HG03354 (cell line): ENCODE measurements around the gene CHRNA9.

Experiments used
- ATAC-seq: cut with Tn5 transposase; IDR thresholded peaks from one replicate; pipeline ENCODE4 v1.9.1; 2021; ENCODE audit warnings: mild to moderate bottlenecking; ENCODE audit not compliant: unreplicated experiment, poor library complexity, severe bottlenecking

The CHRNA9 gene

DNA sequence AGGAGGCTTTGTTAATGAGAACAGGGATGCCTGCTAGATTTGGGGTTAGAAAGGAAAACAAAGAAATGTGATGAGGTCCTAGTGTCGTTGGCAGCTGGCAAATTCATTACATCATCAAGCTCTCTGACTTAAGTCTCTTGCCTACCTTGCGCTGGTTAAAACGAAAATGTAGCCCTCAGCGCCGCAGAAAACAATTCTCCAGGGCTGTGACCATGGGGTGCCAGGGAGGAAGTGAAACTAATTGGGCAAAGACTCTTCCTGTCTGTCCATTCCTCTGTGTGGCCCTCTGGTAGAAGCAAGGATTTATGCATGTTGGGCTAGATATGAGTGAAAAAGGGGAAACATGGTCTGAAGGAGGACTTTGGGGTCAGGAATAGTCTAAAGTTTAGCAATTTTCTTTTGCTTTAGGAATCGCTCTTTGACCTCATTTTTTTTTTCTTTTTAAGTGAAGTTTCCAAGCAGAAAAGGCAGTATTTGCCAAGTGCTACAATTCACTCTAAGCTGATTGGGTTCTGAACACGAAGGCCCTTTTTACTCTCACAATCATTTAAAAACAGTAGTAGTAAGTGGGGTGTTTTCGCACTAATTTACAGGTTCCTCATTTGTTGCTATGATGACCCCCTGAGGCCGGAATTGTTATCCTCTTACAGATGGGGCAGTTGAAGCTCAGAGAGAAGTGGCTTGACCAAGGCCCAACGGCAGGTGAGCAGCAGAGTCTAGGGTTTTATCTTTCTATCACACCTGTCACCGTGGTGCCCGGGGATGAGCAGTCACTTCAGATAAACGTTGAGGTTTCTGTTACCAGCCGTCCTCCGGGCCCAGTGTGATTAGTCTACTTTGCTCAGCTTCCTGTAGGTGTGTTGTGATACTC lies 27.3 kb upstream of the CHRNA9 start:
- ATAC-seq, result peak; percentile 28

DNA sequence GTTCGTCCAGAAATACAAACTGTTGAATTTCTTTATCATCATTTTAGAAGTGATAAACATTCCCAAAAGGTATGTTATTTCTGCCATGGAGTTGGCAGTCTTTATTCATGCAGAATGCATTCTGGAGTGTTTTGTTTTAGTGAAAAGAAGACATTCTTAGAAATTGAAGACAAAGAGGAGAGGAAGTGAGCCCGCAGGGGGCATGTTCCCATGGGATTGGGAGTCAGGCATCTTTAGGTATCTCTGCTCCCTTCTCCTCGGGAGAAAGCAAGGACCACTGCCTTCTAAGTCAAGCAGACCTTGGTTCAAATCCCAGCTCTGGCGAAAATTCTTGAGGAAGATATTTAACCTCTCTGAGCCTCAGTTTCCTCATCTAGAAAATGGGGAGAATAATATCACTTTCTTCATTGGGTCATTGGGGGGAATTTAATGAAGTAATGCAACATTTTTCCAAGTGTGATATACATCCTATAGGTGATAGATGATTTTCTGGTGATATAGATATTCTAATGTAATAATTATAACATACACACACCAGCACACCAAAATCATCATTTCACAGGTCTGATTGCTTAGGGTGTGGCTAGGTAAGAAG lies 26.5 kb upstream of the CHRNA9 start:
- ATAC-seq, result no peak

DNA sequence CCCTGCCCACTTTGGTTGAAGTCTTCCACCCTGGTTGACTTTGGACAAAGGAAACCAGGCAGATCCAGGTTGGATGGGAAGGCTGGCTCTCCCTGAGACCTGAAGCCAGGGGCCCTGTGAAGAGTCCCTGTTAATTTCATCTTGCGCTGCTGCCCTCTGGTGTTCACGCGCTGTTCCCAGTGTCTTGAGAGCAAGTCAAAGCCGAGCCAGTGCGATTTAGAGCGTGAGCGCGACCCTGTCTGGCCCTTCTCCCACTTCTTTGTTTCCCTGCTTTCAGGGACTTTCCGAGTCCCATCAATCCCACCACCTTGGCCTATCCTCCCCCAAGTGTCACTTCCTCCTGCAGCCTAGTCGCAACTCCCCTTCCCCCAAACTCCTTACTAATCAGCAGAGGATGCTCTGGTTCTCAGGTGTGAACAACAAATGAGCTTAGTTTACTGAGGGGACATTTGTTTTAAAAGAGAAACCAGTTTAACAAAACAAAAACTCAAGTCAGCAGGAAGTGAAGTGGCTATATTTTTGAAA lies 25.8 kb upstream of the CHRNA9 start:
- ATAC-seq, result peak; percentile 35

GRCh38 chr4:40310225-40310624 lies 24.9 kb upstream of the CHRNA9 start:
- ATAC-seq, result no peak

DNA sequence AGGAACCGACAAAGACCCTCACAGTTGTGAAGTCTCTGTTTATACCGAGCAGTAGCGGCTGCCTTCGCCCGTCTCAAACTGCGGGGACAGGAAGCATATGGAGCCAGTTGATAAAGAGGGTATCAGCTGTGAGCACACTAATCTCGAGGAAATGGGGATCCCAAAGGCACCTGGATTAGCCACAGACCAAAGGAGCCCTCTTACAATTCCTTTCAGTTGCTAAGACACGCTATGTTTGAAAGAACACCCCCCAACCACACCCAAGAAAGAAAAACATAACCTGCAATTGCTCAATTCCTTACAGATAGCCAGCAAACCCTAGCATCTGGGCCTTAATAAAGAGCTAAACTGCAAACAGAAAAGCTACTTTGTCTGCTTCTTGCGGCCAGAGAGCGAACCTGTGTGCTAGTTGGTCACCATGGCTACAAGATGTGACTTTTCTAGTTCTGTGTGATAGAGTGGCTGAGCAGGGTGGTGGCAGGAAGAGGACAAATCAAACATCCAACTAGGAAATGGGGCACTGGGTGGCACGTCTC lies 23.3 kb upstream of the CHRNA9 start:
- ATAC-seq, result peak; percentile 31

- no peak for ATAC-seq
Measured at GRCh38 chr4:40314951-40315350, 20.2 kb upstream of the CHRNA9 start.

- ATAC-seq, result peak; percentile 50
Measured at GRCh38 chr4:40316333-40316781, 18.8 kb upstream of the CHRNA9 start.

DNA sequence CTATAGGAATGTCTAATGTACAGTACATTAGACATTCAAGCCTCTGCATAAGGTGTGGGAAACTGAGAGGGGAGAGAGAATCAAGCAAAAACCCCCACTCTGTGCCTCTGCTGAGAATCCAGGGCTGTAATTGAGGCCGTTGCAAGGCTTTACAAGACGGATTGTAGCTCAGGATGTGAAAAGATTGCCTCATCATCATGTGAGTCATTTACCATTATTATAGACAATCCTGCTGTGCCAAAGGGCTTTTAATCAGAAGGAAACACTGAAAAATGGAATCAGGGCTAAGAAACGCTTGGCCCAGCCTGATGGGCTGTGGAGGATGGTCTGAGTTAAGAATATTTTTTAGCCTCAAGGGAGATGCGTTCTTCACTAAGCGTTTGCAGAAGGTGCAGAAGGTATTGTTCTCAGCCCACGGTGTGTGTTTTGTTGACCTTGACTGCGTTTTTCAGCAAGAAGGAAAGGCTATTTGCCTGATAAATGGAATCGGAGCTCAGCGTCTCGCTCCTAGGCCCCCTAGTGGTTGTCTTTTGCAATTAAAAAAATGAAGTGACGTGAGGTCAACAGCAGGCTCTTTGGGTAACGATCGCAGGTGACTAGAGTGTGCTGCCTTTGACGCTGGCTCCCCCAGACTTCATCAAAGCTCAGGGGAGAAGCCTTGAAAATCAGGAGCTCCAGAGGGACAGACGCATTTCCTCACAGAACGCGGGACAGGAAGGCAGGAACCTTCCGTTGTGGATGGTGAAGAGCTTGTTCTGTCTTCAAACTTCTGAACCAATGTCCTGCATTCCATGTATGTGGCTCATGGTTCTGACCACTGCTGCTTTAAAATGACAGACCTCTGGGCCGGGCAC lies 18.1 kb upstream of the CHRNA9 start:
- ATAC-seq, result peak; percentile 58

GRCh38 chr4:40317916-40318658 lies 17.0 kb upstream of the CHRNA9 start:
- no peak for ATAC-seq

- no peak for ATAC-seq
Measured at GRCh38 chr4:40321574-40322275, 13.4 kb upstream of the CHRNA9 start.

DNA sequence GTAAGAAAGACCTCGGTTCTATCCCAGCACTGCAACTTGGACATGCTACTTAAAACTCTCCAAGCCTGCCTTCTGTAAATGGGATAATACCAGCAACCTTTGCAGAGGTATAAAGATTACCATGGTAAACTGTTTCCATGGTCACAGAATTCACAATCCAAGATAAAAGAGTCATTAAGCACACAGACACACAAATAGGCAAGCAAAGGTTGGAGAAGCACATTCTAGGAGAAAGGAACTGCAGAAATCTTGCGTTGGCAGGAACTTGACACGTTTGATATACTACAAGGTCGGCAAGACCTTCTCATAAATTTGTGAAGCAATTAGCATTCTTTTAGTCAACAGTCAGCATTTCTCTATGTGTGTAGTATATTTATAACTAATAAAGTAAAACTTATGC lies 12.3 kb upstream of the CHRNA9 start:
- no peak for ATAC-seq

GRCh38 chr4:40323866-40324265 lies 11.3 kb upstream of the CHRNA9 start:
- no peak for ATAC-seq

- ATAC-seq, result peak; percentile 96
Measured at GRCh38 chr4:40325406-40326019, 9.6 kb upstream of the CHRNA9 start.

DNA sequence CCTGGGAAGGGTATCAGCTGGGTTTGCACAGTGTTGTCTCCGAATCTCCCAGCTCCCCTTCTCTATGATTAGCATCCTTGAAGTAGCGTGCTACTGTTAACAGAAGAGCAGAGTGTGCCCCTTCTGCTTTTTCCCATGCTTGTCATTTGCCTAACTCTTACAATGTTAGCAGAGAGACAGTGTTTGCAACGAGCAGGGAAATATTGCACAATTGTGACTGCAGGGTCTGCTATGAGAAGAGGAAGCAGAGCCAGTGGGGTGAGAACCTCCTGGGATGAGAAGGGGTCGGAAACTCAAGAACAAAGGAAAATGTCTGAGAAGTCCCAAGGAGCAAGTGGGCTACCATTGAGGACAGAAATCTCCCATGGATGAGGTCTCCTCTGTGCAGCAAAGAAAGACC lies 7.8 kb upstream of the CHRNA9 start:
- ATAC-seq, result no peak

DNA sequence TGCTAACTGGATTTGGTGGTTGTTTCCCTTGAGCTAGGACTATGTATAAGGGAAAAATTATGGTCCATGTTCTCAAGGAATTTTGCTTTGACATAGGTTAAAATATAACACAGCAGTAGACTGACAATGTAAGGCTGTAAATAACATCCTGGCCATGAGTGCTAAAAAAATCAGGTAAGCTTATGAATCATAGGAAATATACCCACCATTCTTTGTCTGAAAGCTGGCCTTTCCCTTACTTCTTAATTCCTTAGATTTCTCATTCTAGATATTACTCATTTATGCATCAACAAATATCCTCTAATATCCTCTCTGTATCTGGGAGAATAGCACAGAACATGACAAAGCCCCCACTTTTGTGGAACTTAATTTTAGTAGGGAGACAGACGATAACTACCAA lies 6.8 kb upstream of the CHRNA9 start:
- no peak for ATAC-seq

GRCh38 chr4:40329805-40330204 lies 5.3 kb upstream of the CHRNA9 start:
- no peak for ATAC-seq

GRCh38 chr4:40330536-40330935 lies 4.6 kb upstream of the CHRNA9 start:
- no peak for ATAC-seq

DNA sequence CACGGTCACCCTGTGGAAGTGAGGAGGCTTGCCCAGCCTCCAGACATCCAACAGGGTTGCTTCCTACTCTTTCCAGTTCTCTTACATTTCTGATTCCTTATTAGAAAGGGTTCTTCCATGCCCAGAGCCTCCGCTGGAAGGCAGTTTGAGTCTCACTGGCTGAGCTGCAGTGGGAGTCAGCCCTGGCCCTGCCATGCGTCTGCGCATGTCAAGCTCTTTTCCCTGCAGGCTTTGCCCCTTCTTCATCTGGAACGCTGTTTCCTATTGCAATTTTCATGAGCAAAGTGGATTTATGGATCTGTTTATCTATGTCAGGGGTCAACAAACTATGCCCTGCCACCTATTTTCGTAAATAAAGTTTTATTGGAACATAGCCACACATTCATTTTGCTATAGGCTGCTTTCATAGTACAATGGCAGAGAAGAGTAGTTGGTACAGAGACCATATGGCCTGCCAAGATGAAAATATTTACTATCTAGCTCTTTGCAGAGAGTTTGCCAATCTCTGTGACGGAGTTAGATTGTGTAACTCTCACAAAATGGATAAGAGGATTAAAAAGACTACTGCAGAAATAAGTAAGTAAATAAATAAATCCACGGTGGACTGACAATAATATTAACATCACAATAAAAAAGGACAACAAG lies 3.9 kb upstream of the CHRNA9 start:
- ATAC-seq, result no peak
